HEK293 (cell line): ENCODE data around the gene PIN4.
A peak's percentile ranks its signal among the peaks of the same experiment; 100 is the strongest.

ENCODE experiments used
- CTCF ChIA-PET: fragments of 350-600 bp; formaldehyde crosslinking; extraction: SDS; loops from one replicate; lab custom pipeline; 2021; ENCODE audit warnings: antibody characterized with exemption; lab: Yijun Ruan, JAX
- POLR2A ChIA-PET: fragments of 300-600 bp; formaldehyde crosslinking; extraction: SDS; loops from one replicate; lab custom pipeline; 2020; ENCODE audit warnings: antibody characterized with exemption, inconsistent platforms; lab: Yijun Ruan, JAX
- H3K27ac ChIP-seq: fragments of 200-500 bp; sonication (Bioruptor generic); 2 replicates; pipeline ENCODE4 v1.5.1; 2014; ENCODE audit warnings: low read depth, low read length, control low read depth, inconsistent platforms; ENCODE audit errors: extremely low read depth
- H3K36me3 ChIP-seq, 2 experiments: fragments of 200-500 bp in 1 of 2; sonication (Bioruptor generic) in 1 of 2; 1 replicate in 1 of 2; 2 replicates in 1 of 2; pipeline ENCODE4 v1.5.1; 2014 to 2017; ENCODE audit warnings: inconsistent platforms in 2 of 2, low read length in 2 of 2; ENCODE audit not compliant: control insufficient read depth in 2 of 2, insufficient read depth in 1 of 2
- H3K4me1 ChIP-seq: fragments of 200-500 bp; sonication (Bioruptor generic); 2 replicates; pipeline ENCODE4 v1.5.1; 2014; ENCODE audit warnings: mild to moderate bottlenecking, low read length, inconsistent platforms; ENCODE audit not compliant: control insufficient read depth, insufficient read depth
- H3K4me3 ChIP-seq: 2 replicates; pipeline ENCODE4 v1.5.1; 2011; ENCODE audit warnings: low read depth, mild to moderate bottlenecking, control low read depth, low read length, moderate library complexity
- H3K9me3 ChIP-seq: fragments of 200-500 bp; sonication (Bioruptor generic); 2 replicates; pipeline ENCODE4 v1.5.1; 2014; ENCODE audit warnings: low read depth, low read length, inconsistent platforms; ENCODE audit not compliant: control insufficient read depth, insufficient read depth
- CTCF ChIP-seq: fragments of 450-650 bp; formaldehyde crosslinking; IDR thresholded peaks from 2 replicates; pipeline ENCODE4 v1.5.1; 2016; ENCODE audit warnings: missing biosample characterization, missing genetic modification characterization
- EGR2 ChIP-seq: fragments of 450-650 bp; formaldehyde crosslinking; IDR thresholded peaks from 2 replicates; pipeline ENCODE4 v1.5.1; 2016; ENCODE audit warnings: low read depth, missing biosample characterization, missing genetic modification characterization
- HOXA7 ChIP-seq: sonication (generic); formaldehyde crosslinking; IDR thresholded peaks from 2 replicates; pipeline ENCODE4 v1.8.1; 2022; ENCODE audit warnings: missing genetic modification reagents, borderline replicate concordance
- IKZF3 ChIP-seq: fragments of 450-650 bp; IDR thresholded peaks from 2 replicates; pipeline ENCODE4 v1.5.0; 2018; ENCODE audit warnings: missing biosample characterization, mild to moderate bottlenecking, missing genetic modification characterization, moderate library complexity
- KLF8 ChIP-seq: fragments of 450-650 bp; formaldehyde crosslinking; IDR thresholded peaks from 2 replicates; pipeline ENCODE4 v1.5.1; 2016; ENCODE audit warnings: missing biosample characterization, missing genetic modification characterization
- KLF9 ChIP-seq: fragments of 450-650 bp; formaldehyde crosslinking; IDR thresholded peaks from 2 replicates; pipeline ENCODE4 v1.5.1; 2016; ENCODE audit warnings: missing biosample characterization, missing genetic modification characterization, low read depth
- MEIS1 ChIP-seq: sonication (generic); formaldehyde crosslinking; IDR thresholded peaks from 2 replicates; pipeline ENCODE4 v1.8.1; 2022; ENCODE audit warnings: missing genetic modification reagents, mild to moderate bottlenecking, borderline replicate concordance
- SP2 ChIP-seq: fragments of 450-650 bp; formaldehyde crosslinking; IDR thresholded peaks from 2 replicates; pipeline ENCODE4 v1.5.1; 2016; ENCODE audit warnings: missing biosample characterization, missing genetic modification characterization
- SP3 ChIP-seq: fragments of 450-650 bp; formaldehyde crosslinking; IDR thresholded peaks from 2 replicates; pipeline ENCODE4 v1.5.1; 2016; ENCODE audit warnings: missing biosample characterization, missing genetic modification characterization
- SP7 ChIP-seq: fragments of 450-650 bp; formaldehyde crosslinking; IDR thresholded peaks from 2 replicates; pipeline ENCODE4 v1.5.1; 2016; ENCODE audit warnings: missing biosample characterization, missing genetic modification characterization
- TRIM28 ChIP-seq: IDR thresholded peaks from 2 replicates; pipeline ENCODE4 v1.6.1; 2011; ENCODE audit warnings: low read length, control low read depth, borderline replicate concordance
- ZBTB17 ChIP-seq: fragments of 450-650 bp; formaldehyde crosslinking; IDR thresholded peaks from 2 replicates; pipeline ENCODE4 v1.5.1; 2016; ENCODE audit warnings: missing biosample characterization, missing genetic modification characterization
- ZBTB26 ChIP-seq: fragments of 450-650 bp; formaldehyde crosslinking; optimal IDR thresholded peaks from 2 replicates; pipeline ENCODE3; 2016; ENCODE audit warnings: missing biosample characterization, mild to moderate bottlenecking, missing genetic modification characterization
- ZBTB48 ChIP-seq: fragments of 450-650 bp; formaldehyde crosslinking; IDR thresholded peaks from 2 replicates; pipeline ENCODE4 v1.5.1; 2016; ENCODE audit warnings: missing biosample characterization, missing genetic modification characterization
- ZBTB7A ChIP-seq: fragments of 450-650 bp; formaldehyde crosslinking; IDR thresholded peaks from 2 replicates; pipeline ENCODE4 v1.5.1; 2016; ENCODE audit warnings: low read depth, missing biosample characterization, missing genetic modification characterization
- ZFHX2 ChIP-seq: fragments of 450-650 bp; formaldehyde crosslinking; conservative IDR thresholded peaks from 2 replicates; pipeline ENCODE4 v1.5.1; 2016; ENCODE audit warnings: missing biosample characterization, missing genetic modification characterization
- ZNF16 ChIP-seq: fragments of 450-650 bp; formaldehyde crosslinking; IDR thresholded peaks from 2 replicates; pipeline ENCODE4 v1.5.1; 2016; ENCODE audit warnings: low read depth, missing biosample characterization, missing genetic modification characterization
- ZNF324 ChIP-seq: fragments of 450-650 bp; formaldehyde crosslinking; IDR thresholded peaks from 2 replicates; pipeline ENCODE4 v1.5.1; 2016; ENCODE audit warnings: missing biosample characterization, missing genetic modification characterization
- ZNF335 ChIP-seq: fragments of 450-650 bp; formaldehyde crosslinking; conservative IDR thresholded peaks from 2 replicates; pipeline ENCODE4 v1.5.1; 2016; ENCODE audit warnings: missing biosample characterization, missing genetic modification characterization
- ZNF341 ChIP-seq: fragments of 450-650 bp; formaldehyde crosslinking; IDR thresholded peaks from 2 replicates; pipeline ENCODE4; 2016; ENCODE audit warnings: low read depth, missing biosample characterization, missing genetic modification characterization
- ZNF48 ChIP-seq: fragments of 450-650 bp; formaldehyde crosslinking; IDR thresholded peaks from 2 replicates; pipeline ENCODE4 v1.5.1; 2016; ENCODE audit warnings: missing biosample characterization, missing genetic modification characterization
- ZNF561 ChIP-seq: fragments of 450-650 bp; IDR thresholded peaks from 2 replicates; pipeline ENCODE4 v1.5.1; 2018; ENCODE audit warnings: missing biosample characterization, missing genetic modification characterization, borderline replicate concordance
- ZNF600 ChIP-seq: fragments of 450-650 bp; formaldehyde crosslinking; IDR thresholded peaks from 2 replicates; pipeline ENCODE4 v1.5.1; 2016; ENCODE audit warnings: missing biosample characterization, missing genetic modification characterization
- ZNF660 ChIP-seq: fragments of 450-650 bp; IDR thresholded peaks from 2 replicates; pipeline ENCODE4 v1.5.1; 2018; ENCODE audit warnings: missing biosample characterization, mild to moderate bottlenecking, missing genetic modification characterization
- ZNF692 ChIP-seq: fragments of 450-650 bp; formaldehyde crosslinking; IDR thresholded peaks from 2 replicates; pipeline ENCODE4 v1.5.1; 2016; ENCODE audit warnings: missing biosample characterization, missing genetic modification characterization
- ZNF777 ChIP-seq: fragments of 450-650 bp; formaldehyde crosslinking; IDR thresholded peaks from 2 replicates; pipeline ENCODE4 v1.5.1; 2017; ENCODE audit warnings: missing biosample characterization, missing genetic modification characterization, borderline replicate concordance
- ZXDB ChIP-seq: fragments of 450-650 bp; formaldehyde crosslinking; IDR thresholded peaks from 2 replicates; pipeline ENCODE4 v1.5.1; 2016; ENCODE audit warnings: missing biosample characterization, missing genetic modification characterization
- TF ChIP-seq, protein P1 (sequence below): fragments of 450-650 bp; formaldehyde crosslinking; IDR thresholded peaks from 2 replicates; pipeline ENCODE4 v1.5.1; 2016; ENCODE audit warnings: missing biosample characterization, missing genetic modification characterization

The PIN4 gene

DNA sequence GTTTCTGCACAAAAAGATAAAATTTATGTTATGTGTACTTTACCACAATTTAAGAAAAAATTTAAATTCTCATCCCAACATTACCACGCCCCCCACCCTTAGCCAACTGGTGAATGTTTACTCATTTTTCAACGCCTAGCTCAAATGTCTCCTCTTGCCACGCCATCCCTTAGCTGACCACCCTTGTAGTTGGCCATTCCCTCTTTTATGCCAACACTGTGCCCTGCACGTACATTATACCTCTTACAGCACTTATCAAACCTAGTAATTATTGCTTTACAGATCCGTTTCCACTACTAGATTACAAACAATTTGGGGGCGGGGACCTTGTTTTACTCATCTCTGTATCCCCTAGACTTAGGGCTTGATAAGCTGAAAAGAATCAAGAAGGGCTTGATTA, 56.6 kb downstream of the PIN4 start:
- Histone ChIP-seq H3K4me3 (peak overlapping the region; percentile 56), H3K4me1 (no peaks in the 10 kb centered on the region), H3K36me3 (peaks cover 7 to 10% of the 10 kb centered on the region in 2 experiments)
- CTCF ChIA-PET, result interaction anchor here (0.6 to 4.8 kb wide), 4 partner anchors 8 to 301 kb away, joined by 3 to 24 read pairs (median 4); partner anchors contain the start of gene RPS4X
- POLR2A ChIA-PET, result interaction anchor here (0.5 to 1.6 kb wide), 16 partner anchors 9 to 475 kb away, joined by 3 to 43 read pairs (median 4); partner anchors contain the start of genes PIN4 and RPS4X
- TF ChIP-seq ZBTB48 (tag by site-specific recombination), result peak; percentile 69; the same call in 1 of the 2 replicates
- peak; percentile 25; the same call in 1 of the 2 replicates for TF ChIP-seq KLF9 (tag by site-specific recombination)
- no peak for TF ChIP-seq HOXA7 (CRISPR knock-in tag)
- no peak for TF ChIP-seq ZNF48 (tag by site-specific recombination)
- peak; percentile 50 for TF ChIP-seq SP7
- TF ChIP-seq, all 188 proteins: peak for 3
- Histone ChIP-seq H3K27ac (peak overlapping the region; percentile 74), H3K9me3 (no peaks in the 10 kb centered on the region)

DNA sequence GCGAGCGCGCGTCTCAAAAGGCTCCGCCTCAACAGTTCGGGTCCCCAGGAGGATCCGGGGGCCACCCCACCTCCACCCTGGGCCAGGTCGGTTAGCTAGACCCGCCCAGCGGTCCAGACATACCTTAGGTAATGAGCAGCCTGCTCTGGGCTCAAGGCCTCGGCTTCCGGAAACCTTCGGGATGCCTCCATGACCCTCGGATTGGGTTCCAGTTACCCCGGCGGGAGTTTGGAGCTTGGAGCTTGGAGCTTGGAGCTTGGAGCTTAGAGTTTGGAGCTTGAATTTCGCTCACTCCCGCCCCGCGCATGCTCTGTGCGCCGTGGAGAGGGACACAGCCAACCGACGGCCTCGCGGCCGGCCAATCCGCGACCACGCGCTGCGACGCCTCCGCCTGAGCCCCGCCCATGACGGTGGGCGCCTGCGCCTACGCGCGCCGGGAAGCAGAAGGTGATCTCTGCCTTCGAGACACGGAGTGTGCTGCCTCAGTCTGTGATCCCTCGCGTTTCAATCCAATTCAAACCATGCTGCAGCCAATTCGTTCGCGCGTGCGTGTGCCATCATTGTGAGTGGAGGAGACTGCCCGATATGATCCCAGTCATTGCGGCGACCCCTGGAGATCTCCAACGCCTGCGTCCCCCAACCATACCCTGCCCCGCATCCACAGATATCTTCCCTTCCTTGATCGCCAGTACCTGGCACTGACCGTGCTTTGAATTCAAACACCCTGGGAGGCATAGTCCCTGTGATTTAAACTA, 57.3 kb downstream of the PIN4 start, which contains the start of gene ERCC6L:
Gene ERCC6L (minus strand): TSS at position 307 of the 755 bp plus-strand sequence. CDS start 116 bp downstream, at position 191.
- H3K27ac ChIP-seq, result peak within 1 kb of the TSS; percentile 74
- peaks cover 7 to 10% of the 10 kb centered on the region in 2 experiments for H3K36me3 ChIP-seq
- H3K9me3 ChIP-seq, result no peaks in the 10 kb centered on the region
- POLR2A ChIA-PET, result interaction anchor here (0.5 to 1.6 kb wide), 15 partner anchors 9 to 474 kb away, joined by 3 to 43 read pairs (median 4); partner anchors contain the start of genes PIN4 and RPS4X
- peak within 1 kb of the TSS; percentile 56 for H3K4me3 ChIP-seq
- CTCF ChIA-PET, result interaction anchor here (1.4 to 4.8 kb wide), 2 partner anchors 8 to 39 kb away, joined by 4 to 24 read pairs; partner anchors contain the start of gene RPS4X
- no peaks in the 10 kb centered on the region for H3K4me1 ChIP-seq
- TF ChIP-seq ZNF660 (tag by site-specific recombination) (0 out of 2 replicates have a peak, but pooled peaks have one; percentile 23), ZNF16 (tag by site-specific recombination) (no peak), ZNF561 (tag by site-specific recombination) (no peak; the same call in 1 of the 2 replicates), ZFHX2 (tag by site-specific recombination) (peak; percentile 94), ZNF692 (tag by site-specific recombination) (peak; percentile 14; the same call in 1 of the 2 replicates), MEIS1 (CRISPR knock-in tag) (no peak), SP2 (tag by site-specific recombination) (peak; percentile 77), TRIM28 (no peak; the same call in 1 of the 2 replicates), ZBTB48 (tag by site-specific recombination) (peak; percentile 77), ZBTB26 (tag by site-specific recombination) (peak; percentile 80), KLF8 (tag by site-specific recombination) (peak; percentile 40; the same call in 1 of the 2 replicates), ZNF777 (tag by site-specific recombination) (no peak), ZBTB17 (tag by site-specific recombination) (peak; percentile 64), ZXDB (tag by site-specific recombination) (peak; percentile 27; the same call in 1 of the 2 replicates), ZBTB7A (tag by site-specific recombination) (no peak), ZNF335 (tag by site-specific recombination) (peak; percentile 42; the same call in 1 of the 2 replicates), IKZF3 (tag by site-specific recombination) (peak; percentile 93), CTCF (tag by site-specific recombination) (0 out of 2 replicates have a peak, but pooled peaks have one; percentile 29), SP3 (tag by site-specific recombination) (peak; percentile 39), ZNF324 (peak; percentile 45; the same call in 1 of the 2 replicates), ZNF600 (peak; percentile 34; the same call in 1 of the 2 replicates), ZNF341 (peak; percentile 33; the same call in 1 of the 2 replicates), EGR2 (tag by site-specific recombination) (peak; percentile 66; the same call in 1 of the 2 replicates)
- TF ChIP-seq, protein P1, sequence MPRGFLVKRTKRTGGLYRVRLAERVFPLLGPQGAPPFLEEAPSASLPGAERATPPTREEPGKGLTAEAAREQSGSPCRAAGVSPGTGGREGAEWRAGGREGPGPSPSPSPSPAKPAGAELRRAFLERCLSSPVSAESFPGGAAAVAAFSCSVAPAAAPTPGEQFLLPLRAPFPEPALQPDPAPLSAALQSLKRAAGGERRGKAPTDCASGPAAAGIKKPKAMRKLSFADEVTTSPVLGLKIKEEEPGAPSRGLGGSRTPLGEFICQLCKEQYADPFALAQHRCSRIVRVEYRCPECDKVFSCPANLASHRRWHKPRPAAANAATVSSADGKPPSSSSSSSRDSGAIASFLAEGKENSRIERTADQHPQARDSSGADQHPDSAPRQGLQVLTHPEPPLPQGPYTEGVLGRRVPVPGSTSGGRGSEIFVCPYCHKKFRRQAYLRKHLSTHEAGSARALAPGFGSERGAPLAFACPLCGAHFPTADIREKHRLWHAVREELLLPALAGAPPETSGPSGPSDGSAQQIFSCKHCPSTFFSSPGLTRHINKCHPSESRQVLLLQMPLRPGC (tag by site-specific recombination), result 0 out of 2 replicates have a peak, but pooled peaks have one; percentile 24
